ENCODE measurements around the gene CREBBP.
"Not testable (repeated sequence)": the region's sequence is repeated elsewhere in the genome, so short reads cannot be mapped to it uniquely, and the experiment has no call there.

CREBBP gene

GRCh38 chr16:3714378-3714777, 166.1 kb downstream of the CREBBP start:
- not testable (repeated sequence) for DNase-seq (ENCODE audit: low read depth)

DNA sequence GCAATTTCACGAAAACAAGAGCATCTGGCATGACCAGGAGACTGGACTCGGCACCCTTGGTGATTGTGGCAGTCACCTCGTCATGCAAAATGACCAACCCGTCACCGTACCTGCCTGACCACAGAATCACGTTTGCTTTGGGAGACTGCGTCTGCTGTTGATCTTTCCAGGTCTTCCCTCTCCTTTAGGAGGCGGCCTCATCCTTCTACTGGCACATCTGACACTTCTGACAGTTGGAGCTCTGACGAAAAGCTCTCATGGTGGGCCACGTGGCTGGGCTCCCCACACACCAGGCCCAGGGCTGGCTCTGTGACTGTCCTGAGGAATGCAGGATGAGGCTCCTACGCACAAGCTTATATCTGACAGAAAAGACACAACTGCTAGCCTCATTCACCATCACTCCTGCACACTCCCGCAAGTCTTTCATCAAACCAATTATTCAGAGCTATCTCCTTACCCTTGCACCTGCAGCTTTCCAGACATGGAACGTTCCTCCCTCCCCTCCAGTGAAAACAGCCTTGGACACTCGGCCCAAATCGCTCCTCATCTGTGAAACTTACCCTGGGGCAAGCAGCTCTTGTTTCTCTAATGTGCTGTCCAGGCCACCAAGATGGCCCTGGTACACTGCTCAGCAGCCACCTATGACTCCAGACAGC, 166.8 kb downstream of the CREBBP start:
- no peak for DNase-seq (ENCODE audit: low read depth)

DNA sequence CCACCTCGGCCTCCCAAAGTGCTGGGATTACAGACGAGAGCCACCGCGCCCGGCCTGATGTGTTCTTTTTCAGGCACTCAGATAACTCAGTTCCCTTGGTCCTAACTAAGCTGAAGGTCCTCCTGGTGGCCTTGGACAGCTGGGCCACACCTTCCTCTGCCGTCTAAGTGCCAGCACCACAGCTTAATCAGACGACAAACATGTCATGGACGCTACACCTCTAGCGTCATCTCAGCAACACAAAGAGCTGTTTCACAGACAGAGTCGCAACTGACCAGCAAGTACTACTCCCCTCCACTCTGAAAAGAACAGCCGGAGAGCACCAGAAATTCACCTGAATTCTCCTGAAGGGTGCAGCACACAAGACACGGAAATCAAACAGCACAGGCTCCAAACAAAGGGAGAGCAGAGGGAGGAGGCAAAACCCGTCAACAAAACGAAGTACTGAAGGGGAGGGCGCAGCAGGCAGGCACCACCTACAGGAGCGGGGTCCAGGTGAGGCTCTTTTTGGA, 167.6 kb downstream of the CREBBP start:
- DNase-seq (ENCODE audit: low read depth) = no peak

GRCh38 chr16:3706253-3707012, 174.1 kb downstream of the CREBBP start:
- DNase-seq (ENCODE audit: low read depth) = no peak

GRCh38 chr16:3702082-3702481, 178.4 kb downstream of the CREBBP start:
- DNase-seq (ENCODE audit: low read depth) = no peak

GRCh38 chr16:3701531-3701930, 179.0 kb downstream of the CREBBP start:
- DNase-seq (ENCODE audit: low read depth) = no peak

DNA sequence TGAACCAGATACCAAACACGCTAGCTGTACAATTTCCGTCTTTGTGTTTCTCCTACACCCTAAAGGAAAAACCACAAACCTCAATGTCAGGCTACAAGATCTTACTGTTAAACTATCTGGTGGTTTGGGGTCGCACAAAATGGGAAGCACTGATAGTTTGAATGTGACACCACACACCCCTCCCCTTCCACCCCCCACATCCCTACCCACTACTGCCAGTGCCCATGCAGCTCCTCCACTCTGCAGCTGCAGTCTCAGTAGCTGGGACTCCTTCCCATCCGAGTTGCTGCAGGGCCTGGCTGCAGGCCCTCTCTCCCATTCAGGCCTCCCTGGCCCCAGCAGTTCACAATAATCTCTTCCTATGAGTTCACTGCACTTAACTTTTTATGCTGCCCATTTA, 181.6 kb downstream of the CREBBP start:
- no peak for DNase-seq (ENCODE audit: low read depth)

DNA sequence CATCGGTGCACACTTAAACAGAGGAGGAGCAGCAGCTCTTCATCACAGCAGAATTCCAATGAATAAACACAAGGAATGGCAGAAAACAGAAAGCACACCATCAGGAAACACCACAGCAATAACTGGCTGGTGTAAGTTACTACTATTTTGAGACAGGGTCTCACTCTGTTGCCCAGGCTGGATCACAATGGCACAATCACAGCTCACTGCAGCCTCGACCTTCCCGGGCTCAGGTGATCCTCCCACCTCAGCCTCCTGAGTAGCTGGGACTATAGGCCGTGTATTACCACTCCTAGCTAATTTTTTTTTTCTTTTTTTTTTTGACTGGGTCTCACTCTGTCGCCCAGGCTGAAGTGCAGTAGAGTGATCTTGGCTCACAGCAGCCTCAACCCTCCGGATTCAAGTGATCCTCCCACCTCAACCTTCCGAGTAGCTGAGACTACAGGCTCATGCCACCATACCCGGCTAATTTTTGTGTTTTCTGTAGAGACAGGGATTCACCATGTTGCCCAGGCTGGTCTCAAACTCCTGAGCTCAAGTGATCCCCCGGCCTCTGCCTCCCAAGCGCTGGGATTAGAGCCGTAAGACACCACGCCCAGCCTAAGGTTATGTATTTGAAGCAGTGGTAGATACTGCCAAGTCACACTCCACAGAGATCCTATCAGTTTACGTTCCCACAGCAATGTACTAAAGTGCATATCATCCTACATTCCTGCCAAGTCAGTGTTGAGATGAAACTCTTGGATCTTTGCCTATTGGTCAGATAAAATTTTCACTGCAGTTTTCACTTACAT, 183.9 kb downstream of the CREBBP start:
- no peak for DNase-seq (ENCODE audit: low read depth)

DNA sequence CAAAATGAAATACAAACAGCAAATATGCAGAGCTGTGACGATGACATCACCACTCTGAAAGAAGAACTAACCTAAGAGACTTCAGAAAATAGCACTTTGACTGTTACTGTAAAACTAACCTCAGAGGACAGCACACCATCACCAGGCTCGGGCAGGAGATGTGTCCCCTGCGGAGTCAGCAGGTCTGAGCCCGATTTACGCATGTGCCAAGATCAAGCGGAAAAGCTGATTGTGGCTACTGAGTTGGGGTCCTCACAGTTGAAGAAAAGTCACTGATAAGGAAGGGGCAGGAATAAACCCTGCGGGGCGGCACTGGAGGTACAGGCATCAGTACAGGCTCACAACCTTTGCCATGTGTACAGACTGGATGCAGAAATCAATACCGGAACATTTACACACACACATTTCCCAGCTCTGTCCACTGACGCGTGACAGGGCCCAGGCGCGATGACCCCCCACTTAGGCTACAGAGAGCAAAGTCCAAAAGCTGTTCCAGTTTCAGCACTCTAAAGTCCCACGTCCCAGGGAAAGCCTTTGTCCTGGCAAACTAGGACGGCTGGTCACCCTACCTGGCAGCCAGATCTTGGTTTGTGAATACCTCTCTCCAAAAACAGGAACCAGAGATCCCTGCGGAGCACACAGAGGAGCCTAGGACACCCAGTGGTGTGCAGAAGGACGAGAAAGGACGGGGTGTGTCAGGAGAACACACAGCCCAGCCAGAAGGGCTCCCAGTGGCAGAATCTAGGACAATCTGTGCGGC, 184.7 kb downstream of the CREBBP start:
- DNase-seq (ENCODE audit: low read depth) = no peak

- no peak for DNase-seq (ENCODE audit: low read depth)
Observed at GRCh38 chr16:3694051-3694450, 186.5 kb downstream of the CREBBP start.

- DNase-seq (ENCODE audit: low read depth) = no peak
Observed at GRCh38 chr16:3691761-3692160, 188.8 kb downstream of the CREBBP start.

GRCh38 chr16:3690980-3691720, 189.4 kb downstream of the CREBBP start:
- no peak for DNase-seq (ENCODE audit: low read depth)

GRCh38 chr16:3690470-3690928, 190.0 kb downstream of the CREBBP start:
- peak; percentile 74 for DNase-seq (ENCODE audit: low read depth)

- no peak for DNase-seq (ENCODE audit: low read depth)
Observed at GRCh38 chr16:3689731-3690130, 190.8 kb downstream of the CREBBP start.

- no peak for DNase-seq (ENCODE audit: low read depth)
Observed at GRCh38 chr16:3687792-3688191, 192.7 kb downstream of the CREBBP start.

DNA sequence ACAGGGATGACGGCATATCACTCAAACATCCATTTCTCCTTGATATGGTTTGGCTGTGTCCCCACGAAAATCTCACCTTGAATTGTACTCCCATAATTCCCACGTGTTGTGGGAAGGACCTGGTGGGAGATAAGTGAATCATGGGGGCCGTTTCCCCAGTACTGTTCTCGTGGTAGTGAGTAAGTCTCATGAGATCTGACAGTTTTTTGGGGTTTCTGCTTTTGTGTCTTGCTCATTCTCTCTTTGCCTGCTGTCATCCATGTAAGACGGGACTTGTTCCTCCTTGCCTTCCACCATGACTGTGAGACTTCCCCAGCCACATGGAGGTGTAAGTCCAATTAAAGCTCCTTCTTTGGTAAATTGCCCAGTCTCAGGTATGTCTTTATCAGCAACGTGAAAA, 193.5 kb downstream of the CREBBP start:
- DNase-seq (ENCODE audit: low read depth) = no peak

GRCh38 chr16:3681206-3681605, 199.3 kb downstream of the CREBBP start:
- no peak for DNase-seq (ENCODE audit: low read depth)

GRCh38 chr16:3677994-3678393, 202.5 kb downstream of the CREBBP start:
- no peak for DNase-seq (ENCODE audit: low read depth)

DNA sequence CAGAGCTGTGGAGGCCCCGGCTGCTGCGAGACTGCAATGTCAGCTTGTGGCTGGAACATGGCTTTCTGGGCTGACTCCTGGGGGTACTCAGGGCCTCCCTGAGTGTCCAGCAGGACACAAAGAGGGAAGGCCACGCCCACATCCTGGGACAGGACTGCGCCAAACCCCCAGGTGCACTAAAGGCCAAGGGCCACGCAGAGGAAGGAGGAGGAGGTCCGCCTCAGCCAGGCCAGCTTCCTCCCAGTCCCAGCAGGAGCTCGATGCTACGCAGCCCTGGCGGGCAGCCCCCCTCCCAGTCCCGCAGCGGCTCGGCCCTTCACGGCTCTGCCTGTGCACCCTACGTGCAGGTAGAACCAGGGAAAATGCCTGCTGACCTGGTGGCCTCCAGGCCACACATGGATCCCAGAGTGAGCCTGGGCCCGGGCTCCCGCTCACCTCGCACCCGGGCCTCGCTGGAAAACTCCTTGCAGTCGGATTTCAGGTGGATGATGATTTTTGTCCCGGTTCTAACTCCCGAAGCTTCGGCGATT, 204.8 kb downstream of the CREBBP start:
- no peak for DNase-seq (ENCODE audit: low read depth)
